MM.1S (cell line): Measurements from ENCODE around the gene GRIA3.

Experiments used
- EZH2 ChIP-seq: fragments of 300-600 bp; sonication (generic); optimal IDR thresholded peaks from 2 replicates; pipeline ENCODE3; 2017; ENCODE audit warnings: low read depth, mild to moderate bottlenecking, antibody characterized with exemption, low read length, mixed read lengths
- EZH2phosphoT487 ChIP-seq: fragments of 300-600 bp; sonication (generic); IDR thresholded peaks from 2 replicates; pipeline ENCODE4 v1.6.1; 2018; ENCODE audit warnings: antibody characterized with exemption, low read length
- TF ChIP-seq, protein P1 (sequence below): fragments of 300-600 bp; sonication (generic); IDR thresholded peaks from 2 replicates; pipeline ENCODE4 v1.5.1; 2016; ENCODE audit warnings: antibody characterized with exemption, low read length, mixed read lengths

DNA sequence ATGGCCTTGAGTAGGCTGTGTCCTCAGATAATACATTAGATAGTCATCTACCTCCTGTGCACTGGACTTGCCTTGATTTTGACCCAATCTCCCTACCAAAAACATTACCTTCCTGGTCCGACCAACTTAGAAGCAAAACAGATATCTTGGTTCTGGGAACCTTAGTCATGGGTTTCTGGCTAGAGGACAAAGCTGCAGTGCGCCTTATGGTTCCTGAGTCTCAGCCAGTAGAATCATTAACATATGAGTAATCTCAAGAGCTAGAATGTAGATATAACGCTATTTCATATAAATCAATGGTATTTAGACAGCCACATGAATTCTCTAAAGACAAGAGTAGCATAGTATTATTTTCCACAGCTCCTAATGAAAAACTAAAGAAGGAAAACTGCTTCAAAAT lies 83.1 kb downstream of the GRIA3 start:
- TF ChIP-seq, protein P1, sequence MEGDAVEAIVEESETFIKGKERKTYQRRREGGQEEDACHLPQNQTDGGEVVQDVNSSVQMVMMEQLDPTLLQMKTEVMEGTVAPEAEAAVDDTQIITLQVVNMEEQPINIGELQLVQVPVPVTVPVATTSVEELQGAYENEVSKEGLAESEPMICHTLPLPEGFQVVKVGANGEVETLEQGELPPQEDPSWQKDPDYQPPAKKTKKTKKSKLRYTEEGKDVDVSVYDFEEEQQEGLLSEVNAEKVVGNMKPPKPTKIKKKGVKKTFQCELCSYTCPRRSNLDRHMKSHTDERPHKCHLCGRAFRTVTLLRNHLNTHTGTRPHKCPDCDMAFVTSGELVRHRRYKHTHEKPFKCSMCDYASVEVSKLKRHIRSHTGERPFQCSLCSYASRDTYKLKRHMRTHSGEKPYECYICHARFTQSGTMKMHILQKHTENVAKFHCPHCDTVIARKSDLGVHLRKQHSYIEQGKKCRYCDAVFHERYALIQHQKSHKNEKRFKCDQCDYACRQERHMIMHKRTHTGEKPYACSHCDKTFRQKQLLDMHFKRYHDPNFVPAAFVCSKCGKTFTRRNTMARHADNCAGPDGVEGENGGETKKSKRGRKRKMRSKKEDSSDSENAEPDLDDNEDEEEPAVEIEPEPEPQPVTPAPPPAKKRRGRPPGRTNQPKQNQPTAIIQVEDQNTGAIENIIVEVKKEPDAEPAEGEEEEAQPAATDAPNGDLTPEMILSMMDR, result no peak
- TF ChIP-seq EZH2 (no peak), EZH2phosphoT487 (no peak)
